ENCODE measurements around the gene GNAS.

The GNAS gene

GRCh38 chr20:58810116-58810878 lies 42.2 kb upstream of the GNAS start:
- no peaks in the 10 kb centered on the region for H4K20me1 ChIP-seq (ENCODE audit: insufficient read depth, low read length)
- TF ChIP-seq EZH2phosphoT487 (IDR thresholded peaks at IDR 0.05; ENCODE audit: low read depth) = no peak
- TF ChIP-seq, protein P1, sequence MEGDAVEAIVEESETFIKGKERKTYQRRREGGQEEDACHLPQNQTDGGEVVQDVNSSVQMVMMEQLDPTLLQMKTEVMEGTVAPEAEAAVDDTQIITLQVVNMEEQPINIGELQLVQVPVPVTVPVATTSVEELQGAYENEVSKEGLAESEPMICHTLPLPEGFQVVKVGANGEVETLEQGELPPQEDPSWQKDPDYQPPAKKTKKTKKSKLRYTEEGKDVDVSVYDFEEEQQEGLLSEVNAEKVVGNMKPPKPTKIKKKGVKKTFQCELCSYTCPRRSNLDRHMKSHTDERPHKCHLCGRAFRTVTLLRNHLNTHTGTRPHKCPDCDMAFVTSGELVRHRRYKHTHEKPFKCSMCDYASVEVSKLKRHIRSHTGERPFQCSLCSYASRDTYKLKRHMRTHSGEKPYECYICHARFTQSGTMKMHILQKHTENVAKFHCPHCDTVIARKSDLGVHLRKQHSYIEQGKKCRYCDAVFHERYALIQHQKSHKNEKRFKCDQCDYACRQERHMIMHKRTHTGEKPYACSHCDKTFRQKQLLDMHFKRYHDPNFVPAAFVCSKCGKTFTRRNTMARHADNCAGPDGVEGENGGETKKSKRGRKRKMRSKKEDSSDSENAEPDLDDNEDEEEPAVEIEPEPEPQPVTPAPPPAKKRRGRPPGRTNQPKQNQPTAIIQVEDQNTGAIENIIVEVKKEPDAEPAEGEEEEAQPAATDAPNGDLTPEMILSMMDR (IDR thresholded peaks at IDR 0.05; ENCODE audit: low read depth, low read length) = no peak
- H3K36me3 ChIP-seq (replicated peaks; ENCODE audit: low read depth, low read length) = no peaks in the 10 kb centered on the region
- H3K79me2 ChIP-seq (ENCODE audit: low read length) = no peaks in the 10 kb centered on the region
- H2AFZ ChIP-seq (ENCODE audit: low read depth, low read length) = no peak overlapping the region
- peaks cover 39% of the 10 kb centered on the region for H3K27me3 ChIP-seq (ENCODE audit: low read depth, low read length)
- no peak overlapping the region for H3K4me3 ChIP-seq (ENCODE audit: low read length)
- no peak overlapping the region for H3K4me2 ChIP-seq (ENCODE audit: low read length)
- H3K4me1 ChIP-seq (ENCODE audit: low read length) = no peaks in the 10 kb centered on the region
- H3K9me3 ChIP-seq (ENCODE audit: insufficient read depth, low read length) = no peaks in the 10 kb centered on the region
- H3K27ac ChIP-seq (ENCODE audit: low read length) = no peak overlapping the region
- no peak overlapping the region for H3K9ac ChIP-seq (ENCODE audit: low read length)

- no peak overlapping the region for H2AFZ ChIP-seq (ENCODE audit: low read depth, low read length)
- no peak overlapping the region for H3K4me3 ChIP-seq (ENCODE audit: low read length)
- H3K4me1 ChIP-seq (ENCODE audit: low read length) = no peaks in the 10 kb centered on the region
- no peaks in the 10 kb centered on the region for H4K20me1 ChIP-seq (ENCODE audit: insufficient read depth, low read length)
- H3K79me2 ChIP-seq (ENCODE audit: low read length) = no peaks in the 10 kb centered on the region
- H3K9ac ChIP-seq (ENCODE audit: low read length) = no peak overlapping the region
- TF ChIP-seq, protein P1 (IDR thresholded peaks at IDR 0.05; ENCODE audit: low read depth, low read length) = no peak
- H3K9me3 ChIP-seq (ENCODE audit: insufficient read depth, low read length) = no peaks in the 10 kb centered on the region
- H3K27ac ChIP-seq (ENCODE audit: low read length) = no peak overlapping the region
- H3K27me3 ChIP-seq (ENCODE audit: low read depth, low read length) = peaks cover 33% of the 10 kb centered on the region
- no peaks in the 10 kb centered on the region for H3K36me3 ChIP-seq (replicated peaks; ENCODE audit: low read depth, low read length)
- H3K4me2 ChIP-seq (ENCODE audit: low read length) = no peak overlapping the region
These were observed 41.7 kb upstream of the GNAS start for GRCh38 chr20:58810879-58811250.

DNA sequence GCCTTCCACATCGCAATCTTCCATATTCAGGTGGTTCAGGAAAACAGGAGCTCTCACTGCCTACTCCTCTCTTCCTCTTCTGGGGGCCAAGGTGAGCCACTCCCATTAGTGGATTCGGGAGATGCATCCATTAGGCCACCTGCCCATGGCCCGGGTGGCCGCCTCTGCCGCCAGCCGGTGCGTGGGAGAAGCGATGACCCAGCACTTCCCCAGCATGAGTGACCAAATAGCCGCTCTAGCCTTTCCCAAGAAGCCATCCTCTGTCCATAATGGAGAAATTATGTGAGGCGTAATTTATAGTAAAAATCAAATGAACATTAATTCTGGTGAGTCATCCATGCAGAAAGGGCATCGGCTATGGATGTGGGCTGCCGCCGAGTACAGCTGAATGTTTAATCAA lies 41.2 kb upstream of the GNAS start:
- Histone ChIP-seq H3K9me3 (ENCODE audit: insufficient read depth, low read length) (no peaks in the 10 kb centered on the region), H2AFZ (ENCODE audit: low read depth, low read length) (no peak overlapping the region), H3K27ac (ENCODE audit: low read length) (no peak overlapping the region), H3K36me3 (replicated peaks; ENCODE audit: low read depth, low read length) (no peaks in the 10 kb centered on the region), H3K79me2 (ENCODE audit: low read length) (no peaks in the 10 kb centered on the region), H3K4me2 (ENCODE audit: low read length) (no peak overlapping the region), H3K4me3 (ENCODE audit: low read length) (no peak overlapping the region), H3K4me1 (ENCODE audit: low read length) (no peaks in the 10 kb centered on the region), H3K9ac (ENCODE audit: low read length) (no peak overlapping the region), H3K27me3 (ENCODE audit: low read depth, low read length) (peaks cover 29% of the 10 kb centered on the region), H4K20me1 (ENCODE audit: insufficient read depth, low read length) (no peaks in the 10 kb centered on the region)
- TF ChIP-seq, protein P1 (IDR thresholded peaks at IDR 0.05; ENCODE audit: low read depth, low read length) = no peak
- TF ChIP-seq EZH2phosphoT487 (IDR thresholded peaks at IDR 0.05; ENCODE audit: low read depth) = no peak

GRCh38 chr20:58813369-58813768 lies 39.1 kb upstream of the GNAS start:
- peaks cover 15% of the 10 kb centered on the region for H3K27me3 ChIP-seq (ENCODE audit: low read depth, low read length)
- no peak overlapping the region for H3K4me2 ChIP-seq (ENCODE audit: low read length)
- no peaks in the 10 kb centered on the region for H3K36me3 ChIP-seq (replicated peaks; ENCODE audit: low read depth, low read length)
- no peak overlapping the region for H3K4me3 ChIP-seq (ENCODE audit: low read length)
- H3K79me2 ChIP-seq (ENCODE audit: low read length) = no peaks in the 10 kb centered on the region
- TF ChIP-seq, protein P1 (IDR thresholded peaks at IDR 0.05; ENCODE audit: low read depth, low read length) = no peak
- TF ChIP-seq EZH2phosphoT487 (IDR thresholded peaks at IDR 0.05; ENCODE audit: low read depth) = no peak
- H2AFZ ChIP-seq (ENCODE audit: low read depth, low read length) = no peak overlapping the region
- H3K9ac ChIP-seq (ENCODE audit: low read length) = no peak overlapping the region
- no peaks in the 10 kb centered on the region for H3K4me1 ChIP-seq (ENCODE audit: low read length)
- H3K9me3 ChIP-seq (ENCODE audit: insufficient read depth, low read length) = no peaks in the 10 kb centered on the region
- no peak overlapping the region for H3K27ac ChIP-seq (ENCODE audit: low read length)
- no peaks in the 10 kb centered on the region for H4K20me1 ChIP-seq (ENCODE audit: insufficient read depth, low read length)
